Measurements from ENCODE around the gene CD200R1L. TPM values are rescaled to one million over a fixed set of nuclear protein-coding genes. Genes with fewer than 3 reads are reported as not detected.

Gene CD200R1L
- total RNA-seq: not detected
- polyA plus RNA-seq: not detected
- long read RNA-seq, donor 1: 0 reads
- long read RNA-seq, donor 2: 0 reads
- long read RNA-seq, donor 3: 0 reads
- long read RNA-seq, donor 4: 0 reads
- long read RNA-seq, donor 5: 0 reads
- long read RNA-seq, donor 6: 0 reads
- long read RNA-seq, donor 7: 0 reads
- long read RNA-seq, donor 8: 0 reads
- long read RNA-seq, donor 9: 0 reads
- long read RNA-seq, donor 10: 0 reads

DNA sequence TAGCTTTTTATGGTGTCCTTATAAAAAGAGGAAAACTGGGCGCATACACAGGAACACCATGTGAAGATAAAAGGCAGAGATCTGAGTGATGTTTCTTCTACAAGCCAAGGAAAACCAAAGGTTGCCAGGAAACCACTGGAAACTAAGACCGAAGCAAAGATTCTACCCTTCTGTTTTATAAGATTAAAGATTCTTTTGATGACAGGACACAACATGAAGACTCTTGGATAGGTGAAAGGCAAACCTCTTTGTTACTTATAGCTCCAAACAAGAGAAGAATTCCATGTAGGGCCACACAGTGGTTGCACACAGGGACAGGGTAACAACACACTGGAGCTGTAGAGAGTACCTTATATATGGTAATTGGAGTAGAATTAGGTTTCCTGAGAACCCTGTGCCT, at the start of gene CD200R1L:
Gene CD200R1L, minus strand, starts transcription at position 101 of the 400 bp plus-strand sequence. CDS start 17,497 bp downstream, outside the sequence.
- no peak for DNase-seq
- H3K4me3 ChIP-seq: no peak within 1 kb of the TSS
- 79 to 87% (median 83%) methylated on average over 2 of the region's 2 CpGs for WGBS, 4 donors
- no peaks in the 10 kb centered on the region for H3K4me1 ChIP-seq (replicated peaks in 1 of 2)
- H3K27ac ChIP-seq: no peak within 1 kb of the TSS
- no peak for TF ChIP-seq POLR2A (IDR thresholded peaks at IDR 0.05)
- TF ChIP-seq, protein P1, sequence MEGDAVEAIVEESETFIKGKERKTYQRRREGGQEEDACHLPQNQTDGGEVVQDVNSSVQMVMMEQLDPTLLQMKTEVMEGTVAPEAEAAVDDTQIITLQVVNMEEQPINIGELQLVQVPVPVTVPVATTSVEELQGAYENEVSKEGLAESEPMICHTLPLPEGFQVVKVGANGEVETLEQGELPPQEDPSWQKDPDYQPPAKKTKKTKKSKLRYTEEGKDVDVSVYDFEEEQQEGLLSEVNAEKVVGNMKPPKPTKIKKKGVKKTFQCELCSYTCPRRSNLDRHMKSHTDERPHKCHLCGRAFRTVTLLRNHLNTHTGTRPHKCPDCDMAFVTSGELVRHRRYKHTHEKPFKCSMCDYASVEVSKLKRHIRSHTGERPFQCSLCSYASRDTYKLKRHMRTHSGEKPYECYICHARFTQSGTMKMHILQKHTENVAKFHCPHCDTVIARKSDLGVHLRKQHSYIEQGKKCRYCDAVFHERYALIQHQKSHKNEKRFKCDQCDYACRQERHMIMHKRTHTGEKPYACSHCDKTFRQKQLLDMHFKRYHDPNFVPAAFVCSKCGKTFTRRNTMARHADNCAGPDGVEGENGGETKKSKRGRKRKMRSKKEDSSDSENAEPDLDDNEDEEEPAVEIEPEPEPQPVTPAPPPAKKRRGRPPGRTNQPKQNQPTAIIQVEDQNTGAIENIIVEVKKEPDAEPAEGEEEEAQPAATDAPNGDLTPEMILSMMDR (IDR thresholded peaks at IDR 0.05): no peak
- no peaks in the 10 kb centered on the region for H3K9me3 ChIP-seq (replicated peaks in 1 of 3)
- no peaks in the 10 kb centered on the region for H3K27me3 ChIP-seq
- no peaks in the 10 kb centered on the region for H3K36me3 ChIP-seq (replicated peaks in 1 of 2)
- intact Hi-C loops (cut with DNase I): no loop called here

- no peaks in the 10 kb centered on the region for H3K9me3 ChIP-seq (replicated peaks in 1 of 3)
- DNase-seq: no peak
- WGBS, 4 donors: 70 to 80% (median 73%) methylated on average over 5 of the region's 5 CpGs
- no peak overlapping the region for H3K27ac ChIP-seq
- intact Hi-C loops (cut with DNase I): no loop called here
- H3K27me3 ChIP-seq: no peaks in the 10 kb centered on the region
- H3K4me3 ChIP-seq: no peak overlapping the region
- H3K36me3 ChIP-seq (replicated peaks in 1 of 2): no peaks in the 10 kb centered on the region
- no peaks in the 10 kb centered on the region for H3K4me1 ChIP-seq (replicated peaks in 1 of 2)
- TF ChIP-seq, protein P1 (IDR thresholded peaks at IDR 0.05): no peak
- no peak for TF ChIP-seq POLR2A (IDR thresholded peaks at IDR 0.05)
Measured at GRCh38 chr3:112894258-112894657, 47.6 kb upstream of the CD200R1L start.

- no peak for DNase-seq
- WGBS, 4 donors: 49 to 59% (median 55%) methylated on average over 3 of the region's 3 CpGs
- intact Hi-C loops (cut with DNase I): no loop called here
Measured at GRCh38 chr3:112889357-112889756, 42.7 kb upstream of the CD200R1L start.

DNA sequence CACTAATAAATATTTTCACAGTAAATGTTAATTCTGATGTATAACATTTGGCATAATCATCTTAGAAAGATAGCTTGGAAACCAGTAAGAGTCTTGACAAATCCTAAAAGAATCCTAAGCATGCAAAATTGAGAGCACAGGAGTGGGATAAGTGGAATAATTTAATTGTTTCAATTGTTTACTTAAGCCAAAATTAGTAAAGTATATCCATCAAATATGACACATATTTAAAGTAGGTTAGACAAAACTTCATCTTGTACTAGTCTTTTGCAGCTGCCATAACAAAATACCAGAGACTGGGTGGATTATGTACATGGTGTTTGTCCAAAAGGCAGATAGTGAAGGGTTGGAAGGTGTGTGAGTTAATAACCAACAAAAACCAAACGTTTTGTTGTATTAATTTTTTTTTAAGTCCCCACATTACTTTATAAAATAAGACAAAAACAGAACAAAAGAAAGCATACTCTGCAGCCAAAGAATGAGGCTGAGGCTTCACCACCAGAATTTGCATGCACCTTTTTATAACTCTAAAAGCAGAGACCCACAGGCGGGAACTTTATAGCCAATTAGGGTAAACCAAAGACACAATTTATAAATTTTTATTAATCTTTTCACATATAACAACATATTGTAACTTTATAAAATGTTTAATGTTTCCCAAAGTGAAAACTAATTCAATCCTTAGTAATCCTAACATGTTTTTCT, 41.9 kb upstream of the CD200R1L start:
- H3K36me3 ChIP-seq (replicated peaks in 1 of 2): no peaks in the 10 kb centered on the region
- no peak for TF ChIP-seq POLR2A (IDR thresholded peaks at IDR 0.05)
- no peaks in the 10 kb centered on the region for H3K4me1 ChIP-seq (replicated peaks in 1 of 2)
- H3K4me3 ChIP-seq: no peak overlapping the region
- intact Hi-C loops (cut with DNase I): no loop called here
- 47 to 57% (median 48%) methylated on average over 2 of the region's 2 CpGs for WGBS, 4 donors
- H3K27me3 ChIP-seq: no peaks in the 10 kb centered on the region
- H3K9me3 ChIP-seq (replicated peaks in 1 of 3): no peaks in the 10 kb centered on the region
- H3K27ac ChIP-seq: no peak overlapping the region
- DNase-seq: no peak

More at GRCh38 chr3:112889357-112889756, 42.7 kb upstream of the CD200R1L start:
- H3K4me3 ChIP-seq: no peak overlapping the region
- TF ChIP-seq POLR2A (IDR thresholded peaks at IDR 0.05): no peak
- TF ChIP-seq, protein P1 (IDR thresholded peaks at IDR 0.05): no peak
- no peaks in the 10 kb centered on the region for H3K27me3 ChIP-seq
- H3K9me3 ChIP-seq (replicated peaks in 1 of 3): no peaks in the 10 kb centered on the region
- no peak overlapping the region for H3K27ac ChIP-seq
- no peaks in the 10 kb centered on the region for H3K36me3 ChIP-seq (replicated peaks in 1 of 2)
- H3K4me1 ChIP-seq (replicated peaks in 1 of 2): no peaks in the 10 kb centered on the region
